Aorta (tissue), 5 donors: ENCODE measurements around the gene PEX19. TPM values are rescaled to one million over a fixed set of nuclear protein-coding genes. Genes with fewer than 3 reads are reported as not detected.

Experiments
- ATAC-seq: fragments of 200-7000 bp; cut with Tn5 transposase; one replicate; pipeline ENCODE4 v1.9.1; 2022; ENCODE audit warnings: moderate library complexity; ENCODE audit not compliant: low FRiP score
- DNase-seq, 2 donors: peaks; one replicate each; pipeline ENCODE4 v3.0.0-alpha.2; 2020
- H3K27ac ChIP-seq, 2 donors: one replicate each; pipeline ENCODE4 v1.5.1; 2013; ENCODE audit warnings: low read length in 2 of 2, mild to moderate bottlenecking in 2 of 2, moderate library complexity in 2 of 2, control low read depth in 1 of 2, inconsistent platforms in 1 of 2, low read depth in 1 of 2
- H3K27me3 ChIP-seq, 2 donors: one replicate each; pipeline ENCODE4 v1.6.1; 2013; ENCODE audit warnings: control low read depth in 1 of 2, low read length in 1 of 2, mild to moderate bottlenecking in 1 of 2, moderate library complexity in 1 of 2; ENCODE audit not compliant: insufficient read depth in 2 of 2, control insufficient read depth in 1 of 2
- H3K36me3 ChIP-seq, 2 donors: one replicate each; pipeline ENCODE4 v1.6.1; 2013; ENCODE audit warnings: control low read depth in 1 of 2, low read length in 1 of 2, mild to moderate bottlenecking in 1 of 2; ENCODE audit not compliant: insufficient read depth in 2 of 2, control insufficient read depth in 1 of 2
- H3K4me1 ChIP-seq, 2 donors: one replicate each; pipeline ENCODE4 v1.6.1; 2013; ENCODE audit warnings: low read length in 2 of 2, control low read depth in 1 of 2, mild to moderate bottlenecking in 1 of 2, moderate library complexity in 1 of 2; ENCODE audit not compliant: insufficient read depth in 2 of 2, control insufficient read depth in 1 of 2
- H3K4me3 ChIP-seq, 2 donors: one replicate each; pipeline ENCODE4 v1.5.1; 2013; ENCODE audit warnings: low read length in 2 of 2, control low read depth in 1 of 2, mild to moderate bottlenecking in 1 of 2
- H3K9me3 ChIP-seq: one replicate; pipeline ENCODE4 v1.6.1; 2013; ENCODE audit warnings: mild to moderate bottlenecking, low read length; ENCODE audit not compliant: control insufficient read depth
- WGBS, 2 donors: extraction: QIAGEN DNeasy Blood & Tissue Kit; methylation state at CpG; one replicate each; pipeline ENCODE4 v1.1.7; 2013; 5-methylcytosine and 5-hydroxymethylcytosine counted together
- intact Hi-C, 2 donors: fragments of 100-400 bp; cut with DNase I; formaldehyde crosslinking; loops; one replicate each; pipeline versions ENCODE4 v1.14.2 to v1.15.0; 2022
- polyA plus RNA-seq, 2 donors: library from polyadenylated mRNA; stranded (reverse); fragments of 200-250 nt; gene quantifications; one replicate each; pipeline ENCODE4 v1.2.3, GENCODE V29; 2013
- total RNA-seq, 2 donors: library from RNA; stranded (reverse); fragmentation: NEBNext Ultra II Directional; extraction: Animal tissue kit (Norgen Biotek cat#: 25700); gene quantifications; one replicate each; pipeline ENCODE4 v1.2.1, GENCODE V29; 2021
- donor health status: healthy with polysubstance abuse.
- donor health status: Bipolar disorder and iron deficiency.
- donor health status: DM: no; HTN: no; CAD: no.
- donor health status: DM: no; HTN: no; CAD: no.
- donor health status: DM: yes; HTN: yes; CAD: no.

Gene PEX19
- total and polyA plus RNA-seq, 4 donors, result 32.2 to 55.1 (median 38.6) TPM

DNA sequence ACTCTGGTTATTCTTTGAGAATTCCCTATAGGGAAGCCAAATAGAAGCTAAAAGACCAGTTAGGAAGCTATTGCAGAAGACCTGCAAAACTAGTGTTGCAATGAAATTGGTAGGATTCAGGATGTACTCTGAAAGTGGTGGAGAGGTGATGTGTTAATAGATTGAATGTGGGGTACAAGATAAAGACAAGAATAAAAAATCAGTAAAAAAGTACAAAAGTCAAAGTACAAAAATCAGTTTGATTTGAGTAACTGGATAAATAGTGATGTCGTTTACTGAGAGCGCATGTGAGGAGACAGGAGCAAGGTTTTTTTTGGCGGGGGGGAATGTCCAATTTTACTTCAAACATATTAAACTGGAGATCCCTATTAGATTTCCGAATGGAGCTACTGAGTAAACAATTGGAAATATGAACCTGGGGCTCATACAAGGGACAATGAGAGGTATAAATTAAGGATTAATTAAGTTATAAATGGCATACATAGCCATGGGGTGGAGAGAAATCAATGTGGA, 20.1 kb downstream of the PEX19 start:
- intact Hi-C loops, result loop anchor here in 1 of 2 donors (5.0 kb wide), 2 partner anchors 58 to 168 kb away; partner anchors contain the start of genes IGSF8 and PEA15

DNA sequence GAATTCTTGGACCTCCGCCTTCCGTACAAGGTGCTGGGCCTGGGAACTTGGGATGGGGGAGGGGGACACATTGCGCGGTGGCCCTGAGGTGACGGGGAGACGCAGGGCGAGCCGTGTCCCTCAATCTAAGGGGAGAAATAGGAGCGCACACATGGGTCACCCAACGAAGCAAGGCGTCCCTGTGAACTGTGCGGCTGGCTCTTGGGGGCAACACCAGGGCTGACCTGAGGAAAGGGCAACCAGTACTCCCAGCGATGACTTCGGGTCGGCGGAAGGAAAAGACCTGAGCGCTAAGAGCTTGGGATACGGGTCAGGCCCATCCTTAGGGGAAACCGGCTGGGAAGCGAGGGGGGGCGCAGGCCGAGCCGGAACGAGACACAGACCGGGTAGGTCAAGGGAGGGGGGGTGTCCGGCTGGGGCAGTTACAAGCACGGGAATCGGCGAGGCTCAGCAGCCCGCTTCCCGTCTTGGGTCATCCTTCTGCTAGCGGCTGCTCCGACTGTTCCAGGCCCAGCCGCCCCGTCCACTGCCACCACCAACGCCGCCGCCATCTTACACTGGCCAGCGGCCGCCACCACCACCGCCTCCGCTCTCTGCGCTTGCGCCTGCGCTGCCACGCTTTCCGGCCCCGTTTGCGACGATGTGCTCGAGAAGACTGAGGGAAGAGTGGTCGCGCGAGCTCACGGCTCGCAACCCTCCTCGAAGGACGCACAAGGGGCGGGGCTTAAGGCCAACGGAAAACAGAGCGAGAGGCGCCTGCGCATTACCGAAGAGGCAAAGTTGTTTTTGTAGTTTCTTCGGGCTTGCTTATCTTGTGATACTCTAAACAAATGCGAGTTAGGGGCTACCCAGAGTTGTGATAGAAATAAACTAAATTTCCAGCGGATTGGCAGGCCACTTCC, 22.8 kb downstream of the PEX19 start, which contains the start of gene DCAF8:
Gene DCAF8, minus strand, starts transcription at position 657 of the 902 bp plus-strand sequence. CDS start 18,541 bp downstream, outside the sequence.
- Histone ChIP-seq H3K27me3 (no peaks in the 10 kb centered on the region), H3K9me3 (no peaks in the 10 kb centered on the region), H3K27ac (peak within 1 kb of the TSS; percentile 72 to 87), H3K4me3 (peak within 1 kb of the TSS; percentile 69 to 93), H3K36me3 (no peaks in the 10 kb centered on the region), H3K4me1 (peaks cover 0 to 7% of the 10 kb centered on the region in 2 donors)
- intact Hi-C loops, result loop anchor here in 1 of 2 donors (2.0 to 5.0 kb wide), 3 partner anchors 23 to 165 kb away; partner anchors contain the start of genes IGSF8, PEA15 and PEX19
- DNase-seq (peak; percentile 99 to 100), ATAC-seq (peak; percentile 99)
- WGBS, 2 donors, result 0% methylated on average over 59 to 67 of the region's 67 CpGs

More for the DNA sequence above, 20.1 kb downstream of the PEX19 start:
- H3K27ac ChIP-seq, result no peak overlapping the region
- WGBS, 2 donors, result 77 to 81% methylated on average over 4 of the region's 4 CpGs
- no peaks in the 10 kb centered on the region for H3K27me3 ChIP-seq
- H3K4me3 ChIP-seq, result no peak overlapping the region
- ATAC-seq, result no peak
- H3K36me3 ChIP-seq, result no peaks in the 10 kb centered on the region
- H3K9me3 ChIP-seq, result no peaks in the 10 kb centered on the region
- peaks cover 0 to 7% of the 10 kb centered on the region in 2 donors for H3K4me1 ChIP-seq
- no peak for DNase-seq

DNA sequence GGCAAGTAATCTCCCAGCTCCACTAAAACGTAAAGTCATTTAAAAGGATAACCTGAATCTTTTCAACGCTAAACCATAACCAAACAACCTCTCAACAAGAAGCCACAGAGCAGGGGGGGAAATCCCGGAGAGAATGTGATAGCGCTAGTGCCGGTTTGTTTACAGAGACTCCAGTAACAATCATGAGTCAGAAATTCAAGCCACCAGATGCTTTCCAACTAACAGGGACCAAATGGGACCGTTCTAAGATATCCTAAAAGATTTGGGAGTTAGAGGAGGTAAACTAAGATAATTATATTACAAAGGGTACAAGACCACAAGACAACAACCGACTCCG, 23.4 kb downstream of the PEX19 start:
- ATAC-seq (peak; percentile 55), DNase-seq (no peak)
- Histone ChIP-seq H3K27ac (peak overlapping the region in 1 of 2 donors; percentile 87), H3K4me3 (peak overlapping the region; percentile 69 to 93), H3K36me3 (no peaks in the 10 kb centered on the region), H3K27me3 (no peaks in the 10 kb centered on the region), H3K4me1 (peaks cover 0 to 7% of the 10 kb centered on the region in 2 donors), H3K9me3 (no peaks in the 10 kb centered on the region)
- intact Hi-C loops, result loop anchor here in 1 of 2 donors (5.0 kb wide), 2 partner anchors 54 to 164 kb away; partner anchors contain the start of genes IGSF8 and PEA15
- 0% methylated on average over 8 of the region's 8 CpGs for WGBS, 2 donors

DNA sequence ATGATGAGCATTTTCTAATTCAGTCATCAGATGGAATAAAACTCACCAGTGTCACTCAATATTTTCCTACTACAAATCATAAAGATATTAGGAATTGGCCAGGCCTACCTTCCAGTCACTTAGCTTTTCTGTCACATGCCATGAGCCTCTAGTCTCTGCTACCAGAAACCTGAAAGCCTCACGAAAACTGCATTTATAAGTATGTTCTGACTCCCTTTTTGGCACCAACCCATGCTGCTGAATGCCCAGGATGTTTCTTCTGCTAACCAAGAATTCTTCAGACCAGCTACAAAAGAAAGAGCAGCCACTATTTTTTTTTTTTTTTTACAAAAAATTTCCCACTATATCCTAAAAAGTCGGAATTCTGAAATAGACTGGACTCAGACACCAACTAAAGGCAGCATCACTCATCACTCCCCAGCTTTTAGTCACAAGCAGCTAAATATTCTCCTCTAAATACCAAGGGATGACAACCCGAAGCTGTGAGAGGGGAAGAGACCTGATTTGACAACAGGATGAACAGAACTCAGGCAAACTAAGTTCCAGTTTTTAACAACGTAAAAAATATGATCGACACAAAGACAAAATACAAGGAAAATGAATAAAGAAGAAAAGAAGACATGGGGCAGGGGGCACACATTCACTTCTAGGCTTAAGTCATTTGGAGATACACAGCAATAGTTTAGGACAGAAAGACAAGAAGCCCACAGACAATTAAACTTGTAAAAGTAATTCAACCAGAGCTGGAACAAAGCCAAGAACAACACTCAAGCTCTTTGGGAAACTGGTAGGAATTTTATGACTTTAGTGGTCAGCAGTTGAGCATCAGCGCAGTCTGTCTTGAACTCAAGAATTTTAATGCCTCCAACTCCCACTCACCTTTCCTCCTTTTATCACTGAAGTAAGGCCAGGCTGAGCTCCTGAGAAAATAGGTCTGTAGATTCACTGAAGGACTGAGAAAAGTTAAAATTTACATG, 24.2 kb downstream of the PEX19 start:
- no peaks in the 10 kb centered on the region for H3K9me3 ChIP-seq
- H3K27me3 ChIP-seq, result no peaks in the 10 kb centered on the region
- no peak for DNase-seq
- H3K4me3 ChIP-seq, result peak overlapping the region; percentile 69 to 93
- intact Hi-C loops, result loop anchor here in 1 of 2 donors (5.0 kb wide), 2 partner anchors 53 to 163 kb away; partner anchors contain the start of genes IGSF8 and PEA15
- 9 to 11% methylated on average over 6 of the region's 6 CpGs for WGBS, 2 donors
- H3K27ac ChIP-seq, result peak overlapping the region in 1 of 2 donors; percentile 37
- peaks cover 0 to 7% of the 10 kb centered on the region in 2 donors for H3K4me1 ChIP-seq
- ATAC-seq, result no peak
- no peaks in the 10 kb centered on the region for H3K36me3 ChIP-seq

DNA sequence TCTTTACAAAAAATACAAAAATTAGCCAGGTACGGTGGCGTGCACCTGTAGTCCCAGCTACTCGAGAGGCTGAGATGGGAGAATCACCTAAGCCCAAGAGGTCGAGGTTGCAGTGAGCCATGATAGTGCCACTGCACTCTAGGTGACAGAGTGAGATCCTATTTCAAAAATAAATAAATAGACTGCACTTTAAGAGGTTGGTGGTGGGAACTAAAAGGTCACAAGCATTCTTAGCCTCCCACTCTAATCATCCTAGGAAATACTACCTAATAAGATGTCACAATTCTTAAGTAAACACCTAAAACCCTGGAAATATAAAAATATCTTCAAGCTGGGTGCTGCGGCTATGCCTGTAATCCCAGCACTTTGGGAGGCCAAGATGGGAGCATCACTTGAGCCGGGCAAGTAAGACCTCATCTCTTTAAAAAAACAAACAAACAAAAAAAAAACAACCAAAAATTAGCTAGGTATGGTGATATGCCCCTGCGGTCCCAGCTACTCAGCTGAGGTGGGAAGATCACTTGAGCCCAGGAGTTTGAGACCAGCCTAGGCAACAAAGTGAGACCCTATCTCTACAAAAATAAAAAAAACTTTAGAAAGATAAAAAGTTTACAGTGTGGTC, 26.6 kb downstream of the PEX19 start:
- intact Hi-C loops, result no loop called here
- 82 to 89% methylated on average over 7 of the region's 7 CpGs for WGBS, 2 donors
- H3K36me3 ChIP-seq, result peaks cover 0 to 2% of the 10 kb centered on the region in 2 donors
- H3K9me3 ChIP-seq, result no peaks in the 10 kb centered on the region
- H3K27ac ChIP-seq, result no peak overlapping the region
- ATAC-seq (no peak), DNase-seq (no peak)
- H3K4me3 ChIP-seq, result no peak overlapping the region
- no peaks in the 10 kb centered on the region for H3K27me3 ChIP-seq
- peaks cover 0 to 7% of the 10 kb centered on the region in 2 donors for H3K4me1 ChIP-seq

DNA sequence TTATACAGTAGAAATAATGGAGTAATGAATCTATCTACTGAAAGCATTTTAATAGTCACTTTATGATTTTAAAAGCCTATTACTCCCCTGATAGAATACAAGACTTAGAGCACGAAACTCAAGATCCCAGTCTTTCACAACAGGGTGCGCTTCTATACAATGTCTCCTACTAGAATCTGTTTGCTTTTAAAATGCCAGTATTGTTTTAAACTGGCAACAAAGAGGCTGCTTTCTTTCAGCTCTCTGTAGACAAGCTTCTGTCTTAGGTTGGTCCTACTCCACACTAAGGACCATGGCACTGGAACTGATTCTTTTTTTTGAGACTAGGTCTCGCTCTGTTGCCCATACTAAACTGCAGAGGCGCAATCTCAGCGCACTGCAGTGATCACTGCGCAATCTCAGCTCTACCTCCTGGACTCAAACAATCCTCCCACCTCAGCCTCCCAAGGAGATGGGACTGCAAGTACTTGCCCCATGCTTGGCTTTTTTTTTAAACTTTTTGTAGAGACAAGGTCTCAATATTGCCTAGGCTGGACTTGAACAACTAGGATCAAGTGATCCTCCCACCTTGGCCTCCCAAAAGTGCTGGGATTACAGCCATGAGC, 27.4 kb downstream of the PEX19 start:
- no peaks in the 10 kb centered on the region for H3K27me3 ChIP-seq
- ATAC-seq, result no peak
- peaks cover 0 to 7% of the 10 kb centered on the region in 2 donors for H3K4me1 ChIP-seq
- H3K4me3 ChIP-seq, result no peak overlapping the region
- peaks cover 0 to 2% of the 10 kb centered on the region in 2 donors for H3K36me3 ChIP-seq
- intact Hi-C loops, result no loop called here
- DNase-seq, result no peak
- WGBS, 2 donors, result 95 to 96% methylated on average over 6 of the region's 6 CpGs
- H3K27ac ChIP-seq, result no peak overlapping the region
- H3K9me3 ChIP-seq, result no peaks in the 10 kb centered on the region

DNA sequence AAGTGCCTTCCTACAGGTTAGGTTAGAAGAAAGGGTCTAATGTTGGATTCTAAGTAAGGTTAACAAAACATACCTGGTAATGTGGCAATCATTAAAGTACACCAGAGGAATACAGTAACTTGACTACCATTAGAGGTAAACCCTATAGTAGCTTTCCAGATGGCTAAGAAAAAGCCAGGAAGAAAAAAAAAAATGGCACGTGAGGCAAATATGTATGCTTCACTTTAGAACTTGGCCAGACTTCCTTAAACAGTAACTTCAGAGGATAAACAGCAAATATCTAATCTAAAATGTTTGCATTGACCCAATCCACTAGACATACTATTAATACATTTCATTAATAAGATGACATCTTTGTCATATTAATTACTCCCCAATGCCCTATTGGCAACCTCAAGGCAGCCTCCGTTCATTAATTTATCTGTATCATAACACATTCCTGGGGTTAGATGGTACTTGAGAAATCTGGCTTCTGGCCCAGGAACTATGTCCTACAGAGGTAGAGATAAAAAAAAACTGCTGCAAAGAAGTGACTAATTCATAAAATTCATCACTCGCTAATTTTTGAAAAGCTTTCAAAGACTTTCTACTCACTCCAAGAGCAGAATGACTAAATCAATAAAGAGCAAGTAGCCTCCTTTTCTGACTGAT, 28.4 kb downstream of the PEX19 start:
- DNase-seq (no peak), ATAC-seq (no peak)
- Histone ChIP-seq H3K27me3 (no peaks in the 10 kb centered on the region), H3K27ac (no peak overlapping the region), H3K9me3 (no peaks in the 10 kb centered on the region), H3K4me3 (no peak overlapping the region), H3K36me3 (peaks cover 0 to 2% of the 10 kb centered on the region in 2 donors), H3K4me1 (peaks cover 0 to 7% of the 10 kb centered on the region in 2 donors)
- intact Hi-C loops, result no loop called here
- WGBS, 2 donors, result 28 to 34% methylated on average over 3 of the region's 3 CpGs
